CD4-positive, alpha-beta T cell treated with Interleukin-17A for 4 hours (primary cell): ENCODE measurements around the gene PCGF3.
"Not testable (repeated sequence)": the region's sequence is repeated elsewhere in the genome, so short reads cannot be mapped to it uniquely, and the experiment has no call there.

Experiments
- DNase-seq: peaks from one replicate; pipeline ENCODE4 v3.0.0-alpha.2; 2020; ENCODE audit warnings: mixed read lengths

PCGF3 gene

GRCh38 chr4:766559-767283 is 61.1 kb downstream of the PCGF3 start:
- no peak for DNase-seq

DNA sequence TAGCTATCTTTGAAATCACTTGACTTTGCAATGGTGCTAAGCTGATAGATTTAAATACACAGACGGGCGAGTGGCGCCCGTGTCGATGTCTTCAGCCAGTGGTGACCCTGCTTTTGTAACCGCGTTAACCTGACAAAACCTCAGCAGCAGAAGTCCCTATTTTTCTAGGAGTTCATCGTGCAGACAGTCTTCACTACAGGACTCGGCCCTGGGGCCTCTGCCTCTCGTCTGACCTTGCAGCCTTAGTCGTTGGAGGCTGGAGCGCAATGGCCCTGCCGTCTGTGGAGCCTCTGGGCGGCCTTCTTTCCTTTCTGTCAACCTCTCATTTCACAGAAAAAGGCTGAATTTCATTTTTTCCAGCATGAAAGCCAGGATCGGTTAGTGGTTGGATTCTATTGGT is 62.4 kb downstream of the PCGF3 start:
- DNase-seq: no peak

- DNase-seq: no peak
These were observed 63.4 kb downstream of the PCGF3 start for GRCh38 chr4:768995-769394.

DNA sequence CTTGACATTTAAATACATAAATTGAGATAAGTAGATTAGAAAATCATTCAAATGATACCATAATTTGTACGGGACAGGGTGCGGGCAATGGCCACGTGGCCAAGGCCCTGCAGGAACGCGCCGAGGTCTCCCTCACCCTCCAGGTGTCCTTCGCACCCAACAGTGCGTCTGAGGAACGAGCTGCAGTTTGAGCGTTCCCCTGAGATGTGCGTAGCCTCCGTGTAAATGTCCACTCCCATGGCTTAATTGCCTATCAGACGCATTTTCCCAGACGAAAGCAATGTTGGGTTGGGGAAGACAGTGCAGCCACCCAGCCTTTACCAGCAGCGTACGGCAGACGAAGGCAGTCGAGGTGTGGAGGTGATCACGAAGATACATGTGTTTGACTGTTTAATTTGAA is 63.9 kb downstream of the PCGF3 start:
- DNase-seq: no peak

GRCh38 chr4:770022-770421 is 64.4 kb downstream of the PCGF3 start:
- DNase-seq: no peak

GRCh38 chr4:771464-771863 is 65.8 kb downstream of the PCGF3 start:
- DNase-seq: no peak

GRCh38 chr4:772118-772517 is 66.5 kb downstream of the PCGF3 start:
- DNase-seq: no peak

DNA sequence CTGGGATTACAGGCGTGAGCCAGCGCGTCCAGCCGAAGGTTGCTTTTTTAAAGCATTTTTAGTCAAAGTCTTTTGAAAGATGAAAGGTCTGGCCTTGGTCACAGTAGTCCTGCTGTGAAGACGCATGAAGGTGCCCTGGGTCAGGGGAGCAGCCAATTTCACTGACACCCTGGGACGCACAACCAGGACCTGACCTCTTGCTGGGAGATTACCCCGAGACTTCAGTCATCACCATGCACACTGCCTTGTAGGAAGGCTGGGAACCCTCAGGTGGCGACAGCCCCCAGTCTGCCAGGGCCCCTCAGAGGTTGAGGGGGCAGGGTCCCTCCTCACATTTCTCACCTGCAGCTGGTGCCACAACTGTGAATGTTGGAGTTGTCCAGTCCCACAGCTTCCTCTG is 67.1 kb downstream of the PCGF3 start:
- no peak for DNase-seq

- no peak for DNase-seq
These were observed 67.6 kb downstream of the PCGF3 start for GRCh38 chr4:773214-773613.

DNA sequence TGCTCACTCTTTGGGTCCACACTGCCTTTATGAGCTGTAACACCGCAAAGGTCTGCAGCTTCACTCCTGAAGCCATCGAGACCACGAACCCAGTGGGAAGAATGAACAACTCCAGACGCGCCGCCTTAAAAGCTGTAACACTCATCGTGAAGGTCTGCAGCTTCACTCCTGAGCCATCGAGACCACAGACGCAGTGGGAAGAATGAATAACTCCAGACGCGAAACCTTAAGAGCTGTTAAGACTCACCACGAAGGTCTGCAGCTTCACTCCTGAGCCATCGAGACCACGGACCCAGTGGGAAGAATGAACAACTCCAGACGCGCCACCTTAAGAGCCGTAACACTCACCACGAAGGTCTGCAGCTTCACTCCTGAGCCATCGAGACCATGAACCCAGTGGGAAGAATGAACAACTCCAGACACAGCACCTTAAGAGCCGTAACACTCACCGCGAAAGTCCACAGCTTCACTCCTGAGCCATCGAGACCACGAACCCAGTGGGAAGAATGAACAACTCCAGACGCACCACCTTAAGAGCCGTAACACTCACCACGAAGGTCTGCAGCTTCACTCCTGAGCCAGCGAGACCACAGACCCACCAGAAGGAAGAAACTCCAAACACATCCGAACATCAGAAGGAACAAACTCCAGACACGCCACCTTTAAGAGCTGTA is 68.9 kb downstream of the PCGF3 start:
- not testable (repeated sequence) for DNase-seq

DNA sequence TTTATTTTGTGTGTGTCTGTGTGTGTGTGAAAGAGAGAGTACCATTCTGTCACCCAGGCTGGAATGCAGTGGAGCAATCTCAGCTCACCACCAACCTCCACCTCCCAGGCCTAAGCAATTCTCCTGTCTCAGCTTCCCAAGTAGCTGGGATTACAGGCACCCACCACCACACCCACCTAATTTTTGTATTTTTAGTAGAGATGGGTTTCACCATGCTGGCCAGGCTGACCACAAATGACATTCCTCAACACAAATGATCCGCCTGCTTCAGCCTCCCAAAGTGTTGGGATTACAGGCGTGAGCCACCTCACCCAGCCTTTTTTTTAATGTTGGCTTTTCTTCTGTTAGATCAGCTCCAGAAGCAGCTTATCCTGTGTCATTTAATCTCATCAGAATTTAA is 69.9 kb downstream of the PCGF3 start:
- not testable (repeated sequence) for DNase-seq

- DNase-seq: no peak
These were observed 71.3 kb downstream of the PCGF3 start for GRCh38 chr4:776743-777441.

DNA sequence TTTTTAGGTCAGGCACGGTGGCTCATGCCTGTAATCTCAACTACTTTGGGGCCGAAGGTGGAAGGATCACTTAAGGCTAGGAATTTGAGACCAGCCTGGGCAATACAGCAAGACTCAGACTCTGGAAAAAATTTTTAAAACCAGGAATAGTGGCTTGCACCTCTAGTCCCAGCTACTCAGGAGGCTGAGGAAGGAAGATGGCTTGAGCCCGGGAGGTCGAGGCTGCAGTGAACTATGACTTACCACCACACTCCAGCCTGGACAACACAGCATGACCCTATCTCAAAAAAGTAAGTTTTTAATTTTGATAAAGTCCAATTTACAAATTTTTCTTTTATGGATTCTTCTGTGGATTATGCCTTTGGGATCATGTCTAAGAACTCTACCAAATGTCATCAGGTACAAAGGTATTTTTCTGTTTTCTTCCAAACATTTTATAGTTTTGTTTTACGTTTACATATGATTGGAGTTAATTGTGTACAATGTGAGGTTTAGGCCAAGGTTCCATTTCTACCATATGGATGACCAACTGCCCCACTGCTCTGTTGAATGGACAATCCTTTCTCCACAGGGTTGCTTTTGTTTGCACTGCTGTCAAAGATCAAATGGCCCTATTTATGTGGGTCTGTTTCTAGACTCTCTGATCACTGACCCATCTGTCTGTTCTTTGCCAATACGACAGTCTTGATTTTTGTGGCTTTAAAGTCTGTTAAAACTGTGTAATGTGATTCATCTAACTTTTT is 72.1 kb downstream of the PCGF3 start:
- no peak for DNase-seq

DNA sequence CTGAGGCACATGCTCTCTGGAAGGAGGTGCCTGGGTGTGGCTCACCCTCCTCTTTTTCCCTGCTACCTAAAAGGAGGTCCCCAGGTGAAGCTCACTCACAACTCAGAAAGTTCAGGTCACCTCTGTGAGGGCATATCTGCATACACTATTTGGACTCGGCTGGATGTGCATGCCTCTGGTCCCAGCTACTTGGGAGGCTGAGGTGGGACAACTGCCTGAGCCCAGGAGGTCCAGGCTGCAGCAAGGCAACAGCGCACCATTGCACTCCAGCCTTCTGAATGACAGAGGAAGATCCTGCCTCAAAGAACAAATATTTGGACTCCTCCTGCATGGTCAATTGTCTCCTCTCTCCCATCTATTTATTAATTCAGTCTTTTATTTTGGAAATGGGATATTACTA is 73.9 kb downstream of the PCGF3 start:
- DNase-seq: no peak

DNA sequence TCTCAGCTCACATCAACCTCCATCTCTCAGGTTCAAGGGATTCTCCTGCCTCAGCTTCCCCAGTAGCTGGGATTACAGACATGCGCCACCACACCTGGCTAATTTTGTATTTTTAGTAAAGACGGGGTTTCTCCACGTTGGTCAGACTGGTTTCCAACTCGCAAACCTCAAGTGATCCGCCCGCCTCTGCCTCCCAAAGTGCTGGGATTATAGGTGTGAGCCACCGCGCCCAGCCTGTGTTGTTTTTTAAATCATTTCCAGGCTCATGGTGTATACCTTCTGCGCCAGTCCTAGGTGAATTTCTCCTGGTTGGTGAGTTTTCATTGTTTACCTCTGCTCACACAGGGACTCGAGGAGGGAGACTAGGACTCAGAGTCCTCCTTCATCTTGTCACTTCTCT is 74.6 kb downstream of the PCGF3 start:
- DNase-seq: not testable (repeated sequence)

DNA sequence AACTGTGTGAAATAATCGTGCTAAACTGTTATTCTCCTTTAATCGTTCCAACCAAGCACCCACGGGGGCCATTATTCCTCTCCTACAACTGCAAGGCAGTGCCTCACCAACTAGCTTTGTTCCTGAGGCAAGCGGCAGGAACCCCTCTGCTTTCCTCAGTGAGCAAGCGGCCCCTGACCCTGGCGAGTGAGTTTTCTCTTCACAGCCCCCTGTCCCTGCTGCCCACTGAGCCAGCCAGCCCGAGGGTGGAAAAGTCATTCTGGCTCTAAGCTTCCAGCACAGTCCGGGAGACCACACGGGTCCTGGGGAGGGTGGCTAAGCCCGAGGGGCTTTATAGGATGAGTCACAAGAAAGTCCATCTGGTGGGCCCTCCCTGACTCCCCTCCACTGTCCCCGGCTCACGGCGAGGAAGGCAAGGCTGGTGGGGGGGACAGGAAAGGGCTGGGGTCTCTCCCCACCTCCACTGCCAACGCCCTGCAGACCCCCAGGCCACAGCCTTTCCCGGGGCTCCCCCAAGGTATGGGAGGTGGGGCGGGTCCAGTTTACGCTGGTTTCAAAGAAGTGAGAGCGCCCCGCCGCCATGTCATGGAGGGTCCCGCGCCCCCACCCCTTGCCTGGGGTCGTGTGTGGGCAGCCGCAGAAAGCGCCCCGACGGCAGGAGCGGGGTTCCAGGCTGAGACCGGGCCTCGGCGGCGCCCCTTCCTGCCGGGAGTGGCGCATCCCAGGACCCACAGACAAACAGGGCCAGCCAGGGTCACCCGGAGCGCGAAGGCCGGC is 75.3 kb downstream of the PCGF3 start:
- DNase-seq: no peak

DNA sequence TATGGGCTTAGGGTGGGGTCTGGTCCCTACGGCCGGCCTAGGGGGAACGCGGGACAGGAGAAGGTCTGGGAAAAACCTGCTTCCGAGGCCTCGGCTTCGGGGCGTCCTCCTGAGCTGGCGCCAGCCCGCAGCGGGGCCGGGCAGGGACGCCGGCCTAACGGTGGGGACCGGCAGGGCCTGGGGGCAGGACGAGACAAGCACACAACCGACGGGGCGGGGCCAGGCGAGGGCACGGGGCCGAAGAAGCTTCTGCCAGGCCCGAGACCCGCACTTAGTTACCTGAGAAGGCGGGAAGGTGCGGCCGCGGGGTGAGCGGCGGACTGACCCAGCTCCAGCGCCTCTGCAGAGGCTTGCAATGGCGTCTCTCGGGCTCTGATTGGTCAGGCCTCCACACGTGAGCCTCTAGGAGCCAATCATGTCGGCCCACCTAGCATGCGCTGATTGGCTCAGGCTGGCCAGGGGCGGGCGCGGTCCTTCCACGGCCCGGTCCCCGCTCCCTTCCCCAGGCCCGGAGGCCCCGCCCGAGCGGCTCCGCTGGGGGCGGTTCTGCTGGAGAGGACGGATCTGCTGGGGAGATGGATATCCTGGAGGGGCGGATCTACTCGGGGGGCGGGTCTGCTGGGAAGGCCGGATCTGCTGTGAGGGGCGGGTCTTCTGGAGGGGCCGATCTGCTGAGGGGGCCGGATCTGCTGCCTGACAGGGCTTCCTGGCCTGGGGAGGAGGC is 76.0 kb downstream of the PCGF3 start:
- DNase-seq: peak; percentile 99

DNA sequence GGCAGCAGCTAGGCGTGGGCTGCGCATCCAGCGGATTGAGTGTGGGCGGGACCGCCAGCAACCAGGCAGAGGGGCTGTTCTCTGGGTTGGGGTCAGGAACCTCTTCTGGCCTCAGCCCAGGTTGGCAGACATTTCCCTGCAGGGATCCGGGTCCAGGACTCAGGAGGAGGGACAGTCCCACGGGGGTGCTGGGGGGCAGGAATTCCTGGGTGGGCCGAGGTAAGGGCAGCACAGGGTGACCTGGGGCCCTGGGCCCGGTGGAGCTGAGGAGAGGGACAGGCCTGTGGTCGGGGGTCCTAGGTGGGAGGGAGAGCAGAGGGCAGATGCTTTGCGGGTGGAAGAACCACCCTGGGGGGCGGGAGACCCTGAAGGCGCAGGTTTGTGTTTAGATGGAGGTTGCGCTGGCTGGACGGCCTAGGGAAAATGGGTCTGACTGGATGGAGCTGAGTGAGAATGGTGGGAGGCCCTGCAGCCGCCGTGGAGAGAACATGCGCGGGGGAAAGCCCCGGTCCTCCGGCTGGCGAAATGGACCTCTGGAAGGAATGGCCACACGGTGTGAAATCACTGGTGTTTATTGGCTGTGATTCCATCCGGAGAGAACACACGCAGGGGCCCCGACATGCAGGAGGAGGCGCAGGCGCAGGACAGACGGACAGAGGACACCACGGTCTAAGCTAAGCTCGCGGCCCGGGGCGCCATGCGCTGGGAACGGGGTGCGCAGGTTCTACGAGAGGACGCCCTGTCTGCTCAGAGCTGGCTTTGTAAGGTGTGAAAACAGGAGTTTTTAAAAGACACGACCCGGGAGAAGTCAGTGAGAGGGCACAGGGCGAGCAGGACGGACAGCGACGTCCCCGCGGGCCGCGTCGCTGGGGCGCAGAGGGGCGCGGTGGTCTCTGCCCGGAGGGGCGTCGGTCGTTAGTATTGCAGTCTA is 79.0 kb downstream of the PCGF3 start:
- no peak for DNase-seq

- DNase-seq: no peak
These were observed 79.9 kb downstream of the PCGF3 start for GRCh38 chr4:785332-786073.
